Osteoblast (primary cell): ENCODE results near the gene SIRPB1. TPM values are rescaled to one million over a fixed set of nuclear protein-coding genes. Genes with fewer than 3 reads are reported as not detected.
A peak's percentile ranks its signal among the peaks of the same experiment; 100 is the strongest.

Experiments
- DNase-seq: peaks from one replicate; pipeline ENCODE4 v3.0.0; 2011; ENCODE audit warnings: low spot score, mixed read lengths; ENCODE audit not compliant: insufficient read length; ENCODE audit errors: missing footprints
- H2AFZ ChIP-seq: 2 replicates; pipeline ENCODE4 v1.6.0; 2011; ENCODE audit warnings: mild to moderate bottlenecking, low read length
- H3K27ac ChIP-seq: 2 replicates; pipeline ENCODE4 v1.5.1; 2011; ENCODE audit warnings: mild to moderate bottlenecking, low read depth, low read length, moderate library complexity
- H3K27me3 ChIP-seq: 2 replicates; pipeline ENCODE4 v1.6.0; 2012; ENCODE audit warnings: mild to moderate bottlenecking, control low read depth, inconsistent platforms, low read length, moderate library complexity; ENCODE audit not compliant: insufficient read depth
- H3K36me3 ChIP-seq: 2 replicates; pipeline ENCODE4 v1.5.1; 2011; ENCODE audit warnings: mild to moderate bottlenecking, low read length, control low read depth, moderate library complexity; ENCODE audit not compliant: insufficient read depth
- H3K4me1 ChIP-seq: 2 replicates; pipeline ENCODE4 v1.5.1; 2011; ENCODE audit warnings: mild to moderate bottlenecking, low read length, control low read depth, moderate library complexity; ENCODE audit not compliant: insufficient read depth
- H3K4me2 ChIP-seq: 2 replicates; pipeline ENCODE4 v1.6.0; 2011; ENCODE audit warnings: mild to moderate bottlenecking, low read length; ENCODE audit not compliant: insufficient read depth
- H3K4me3 ChIP-seq: fragments of 200-600 bp; sonication (generic); 3 replicates; pipeline ENCODE4 v1.5.1; 2012; ENCODE audit warnings: mild to moderate bottlenecking, low read length, inconsistent platforms; ENCODE audit not compliant: insufficient read depth
- H3K79me2 ChIP-seq: 2 replicates; pipeline ENCODE4 v1.6.0; 2012; ENCODE audit warnings: mild to moderate bottlenecking, low read length, control low read depth, inconsistent platforms; ENCODE audit not compliant: insufficient read depth
- H3K9me3 ChIP-seq: 2 replicates; pipeline ENCODE4 v1.5.1; 2011; ENCODE audit warnings: low read depth, low read length, control low read depth
- H4K20me1 ChIP-seq: 2 replicates; pipeline ENCODE4 v1.6.0; 2012; ENCODE audit warnings: mild to moderate bottlenecking, low read length, control low read depth; ENCODE audit not compliant: insufficient read depth
- CTCF ChIP-seq: IDR thresholded peaks from 2 replicates; pipeline ENCODE4 v1.5.1; 2011; ENCODE audit warnings: mild to moderate bottlenecking, low read depth, low read length, moderate library complexity; ENCODE audit errors: extremely low read depth
- total RNA-seq: library from RNA; depleted of rRNA; stranded (reverse); fragments of >200 nt; gene quantifications from 2 replicates; pipeline ENCODE4 v1.2.3, GENCODE V29; 2012

Gene SIRPB1
- total RNA-seq, 1 donor: 0.72 TPM

- H3K27ac ChIP-seq: no peak overlapping the region
- H3K4me1 ChIP-seq: no peaks in the 10 kb centered on the region
- H3K4me3 ChIP-seq: no peak overlapping the region
- TF ChIP-seq CTCF: no peak
- DNase-seq: peak; percentile 22
- no peaks in the 10 kb centered on the region for H3K36me3 ChIP-seq
- H3K4me2 ChIP-seq: no peak overlapping the region
- H3K27me3 ChIP-seq: peaks cover 6% of the 10 kb centered on the region
- no peaks in the 10 kb centered on the region for H3K9me3 ChIP-seq
- no peak overlapping the region for H2AFZ ChIP-seq
- H3K79me2 ChIP-seq: no peaks in the 10 kb centered on the region
- no peaks in the 10 kb centered on the region for H4K20me1 ChIP-seq
Observed at GRCh38 chr20:1665345-1665744, 45.5 kb upstream of the SIRPB1 start.

GRCh38 chr20:1664911-1665310 is 45.1 kb upstream of the SIRPB1 start:
- Histone ChIP-seq H3K79me2 (no peaks in the 10 kb centered on the region), H3K36me3 (no peaks in the 10 kb centered on the region), H3K27me3 (peaks cover 6% of the 10 kb centered on the region), H3K4me3 (no peak overlapping the region), H3K9me3 (no peaks in the 10 kb centered on the region), H2AFZ (no peak overlapping the region), H3K27ac (no peak overlapping the region), H3K4me1 (no peaks in the 10 kb centered on the region), H4K20me1 (no peaks in the 10 kb centered on the region), H3K4me2 (no peak overlapping the region)
- DNase-seq: no peak
- TF ChIP-seq CTCF: no peak

- no peaks in the 10 kb centered on the region for H3K9me3 ChIP-seq
- H3K79me2 ChIP-seq: no peaks in the 10 kb centered on the region
- no peak for DNase-seq
- no peak for TF ChIP-seq CTCF
- no peak overlapping the region for H3K4me2 ChIP-seq
- no peak overlapping the region for H3K4me3 ChIP-seq
- no peak overlapping the region for H2AFZ ChIP-seq
- peaks cover 8% of the 10 kb centered on the region for H3K27me3 ChIP-seq
- H3K36me3 ChIP-seq: no peaks in the 10 kb centered on the region
- no peaks in the 10 kb centered on the region for H4K20me1 ChIP-seq
- H3K27ac ChIP-seq: no peak overlapping the region
- no peaks in the 10 kb centered on the region for H3K4me1 ChIP-seq
Observed at GRCh38 chr20:1663917-1664316, 44.1 kb upstream of the SIRPB1 start.

GRCh38 chr20:1661542-1662299 is 41.9 kb upstream of the SIRPB1 start:
- DNase-seq: no peak
- Histone ChIP-seq H2AFZ (no peak overlapping the region), H3K27me3 (peaks cover 13% of the 10 kb centered on the region), H3K9me3 (no peaks in the 10 kb centered on the region), H3K27ac (no peak overlapping the region), H3K4me3 (no peak overlapping the region), H3K4me1 (no peaks in the 10 kb centered on the region), H3K4me2 (no peak overlapping the region), H4K20me1 (no peaks in the 10 kb centered on the region), H3K79me2 (no peaks in the 10 kb centered on the region), H3K36me3 (no peaks in the 10 kb centered on the region)
- no peak for TF ChIP-seq CTCF
